ENCODE results near the gene AKAP6. TPM values are rescaled to one million over a fixed set of nuclear protein-coding genes. Genes with fewer than 3 reads are reported as not detected.
"Not testable (repeated sequence)": the region's sequence is repeated elsewhere in the genome, so short reads cannot be mapped to it uniquely, and the experiment has no call there.

The AKAP6 gene
- total RNA-seq, 1 experiment from 2014 or later = 2.8 TPM

- Mint-ChIP-seq H3K27me3 (ENCODE audit: unreplicated experiment) (no peaks in the 10 kb centered on the region), H3K27ac (ENCODE audit: unreplicated experiment) (no peak overlapping the region), H3K4me3 (ENCODE audit: low read depth, unreplicated experiment) (no peak overlapping the region), H3K4me1 (ENCODE audit: low read depth, unreplicated experiment) (no peaks in the 10 kb centered on the region), H3K36me3 (ENCODE audit: insufficient read depth, unreplicated experiment) (no peaks in the 10 kb centered on the region), H3K9me3 (ENCODE audit: low read depth, unreplicated experiment) (no peaks in the 10 kb centered on the region)
- no peak for DNase-seq
- TF ChIP-seq CTCF (IDR thresholded peaks at IDR 0.05; ENCODE audit: unreplicated experiment) = no peak
- CTCF ChIA-PET = no interaction called here
- intact Hi-C loops (cut with micrococcal nuclease; ENCODE audit: unreplicated experiment) = no loop called here
- no TSS peak for BruUV-seq (replicated peaks)
Measured at GRCh38 chr14:32784405-32784804, 455.3 kb downstream of the AKAP6 start.

GRCh38 chr14:32785585-32785984 lies 456.5 kb downstream of the AKAP6 start:
- CTCF ChIA-PET = no interaction called here
- Mint-ChIP-seq H3K27me3 (ENCODE audit: unreplicated experiment) (no peaks in the 10 kb centered on the region), H3K9me3 (ENCODE audit: low read depth, unreplicated experiment) (no peaks in the 10 kb centered on the region), H3K27ac (ENCODE audit: unreplicated experiment) (no peak overlapping the region), H3K4me3 (ENCODE audit: low read depth, unreplicated experiment) (no peak overlapping the region), H3K4me1 (ENCODE audit: low read depth, unreplicated experiment) (no peaks in the 10 kb centered on the region), H3K36me3 (ENCODE audit: insufficient read depth, unreplicated experiment) (no peaks in the 10 kb centered on the region)
- TF ChIP-seq CTCF (IDR thresholded peaks at IDR 0.05; ENCODE audit: unreplicated experiment) = no peak
- intact Hi-C loops (cut with micrococcal nuclease; ENCODE audit: unreplicated experiment) = no loop called here
- DNase-seq = no peak
- no TSS peak for BruUV-seq (replicated peaks)

GRCh38 chr14:32786886-32787285 lies 457.8 kb downstream of the AKAP6 start:
- no peak for TF ChIP-seq CTCF (IDR thresholded peaks at IDR 0.05; ENCODE audit: unreplicated experiment)
- no peak overlapping the region for H3K27ac Mint-ChIP-seq (ENCODE audit: unreplicated experiment)
- no peaks in the 10 kb centered on the region for H3K4me1 Mint-ChIP-seq (ENCODE audit: low read depth, unreplicated experiment)
- BruUV-seq (replicated peaks) = no TSS peak
- H3K27me3 Mint-ChIP-seq (ENCODE audit: unreplicated experiment) = no peaks in the 10 kb centered on the region
- H3K9me3 Mint-ChIP-seq (ENCODE audit: low read depth, unreplicated experiment) = no peaks in the 10 kb centered on the region
- intact Hi-C loops (cut with micrococcal nuclease; ENCODE audit: unreplicated experiment) = no loop called here
- DNase-seq = no peak
- CTCF ChIA-PET = no interaction called here
- no peak overlapping the region for H3K4me3 Mint-ChIP-seq (ENCODE audit: low read depth, unreplicated experiment)
- H3K36me3 Mint-ChIP-seq (ENCODE audit: insufficient read depth, unreplicated experiment) = no peaks in the 10 kb centered on the region

- CTCF ChIA-PET; BruUV-seq (replicated peaks); H3K27ac Mint-ChIP-seq (ENCODE audit: unreplicated experiment): not testable (repeated sequence)
Measured at GRCh38 chr14:32793033-32793432, 463.9 kb downstream of the AKAP6 start.

GRCh38 chr14:32800320-32800719 lies 471.2 kb downstream of the AKAP6 start:
- CTCF ChIA-PET = no interaction called here
- H3K9me3 Mint-ChIP-seq (ENCODE audit: low read depth, unreplicated experiment) = peaks cover 7% of the 10 kb centered on the region
- H3K4me3 Mint-ChIP-seq (ENCODE audit: low read depth, unreplicated experiment) = no peak overlapping the region
- no peak for TF ChIP-seq CTCF (IDR thresholded peaks at IDR 0.05; ENCODE audit: unreplicated experiment)
- no peaks in the 10 kb centered on the region for H3K27me3 Mint-ChIP-seq (ENCODE audit: unreplicated experiment)
- intact Hi-C loops (cut with micrococcal nuclease; ENCODE audit: unreplicated experiment) = no loop called here
- no peaks in the 10 kb centered on the region for H3K4me1 Mint-ChIP-seq (ENCODE audit: low read depth, unreplicated experiment)
- DNase-seq = no peak
- H3K27ac Mint-ChIP-seq (ENCODE audit: unreplicated experiment) = no peak overlapping the region
- no peaks in the 10 kb centered on the region for H3K36me3 Mint-ChIP-seq (ENCODE audit: insufficient read depth, unreplicated experiment)
- BruUV-seq (replicated peaks) = no TSS peak

More at GRCh38 chr14:32793033-32793432, 463.9 kb downstream of the AKAP6 start:
- H3K27me3 Mint-ChIP-seq (ENCODE audit: unreplicated experiment); H3K36me3 Mint-ChIP-seq (ENCODE audit: insufficient read depth, unreplicated experiment); H3K4me1 Mint-ChIP-seq (ENCODE audit: low read depth, unreplicated experiment); H3K4me3 Mint-ChIP-seq (ENCODE audit: low read depth, unreplicated experiment); DNase-seq; intact Hi-C loops (cut with micrococcal nuclease; ENCODE audit: unreplicated experiment): not testable (repeated sequence)
- peaks cover 16% of the 10 kb centered on the region for H3K9me3 Mint-ChIP-seq (ENCODE audit: low read depth, unreplicated experiment)
